WTC11 (cell line): Measurements from ENCODE around the gene SIGLEC10. TPM values are rescaled to one million over a fixed set of nuclear protein-coding genes. Genes with fewer than 3 reads are reported as not detected.

Experiments used
- ATAC-seq: fragments of 200-7000 bp; cut with Tn5 transposase; 2 replicates; pipeline ENCODE4 v1.10.0; 2021; ENCODE audit warnings: mild to moderate bottlenecking, moderate library complexity
- CTCF ChIA-PET: fragments of 300-600 bp; sonication (Branson Sonifier 250); formaldehyde crosslinking; loops from one replicate; lab custom pipeline; 2021; ENCODE audit warnings: antibody characterized with exemption; lab: Charles Lee
- POLR2A ChIA-PET: fragments of 350-600 bp; sonication (Branson Sonifier 250); formaldehyde crosslinking; loops from one replicate; lab custom pipeline; 2021; ENCODE audit warnings: antibody characterized with exemption; lab: Charles Lee
- DNase-seq: peaks from one replicate; pipeline ENCODE4 v3.0.0; 2021; ENCODE audit warnings: low spot score
- H3K27ac Mint-ChIP-seq: 2 replicates; pipeline ENCODE4 v1.8.0; 2021; ENCODE audit warnings: mixed read lengths
- H3K27me3 Mint-ChIP-seq: 2 replicates; pipeline ENCODE4 v1.8.0; 2021; ENCODE audit warnings: low read depth, mild to moderate bottlenecking, moderate library complexity, mixed read lengths
- H3K36me3 Mint-ChIP-seq: 2 replicates; pipeline ENCODE4 v1.8.0; 2021; ENCODE audit warnings: mixed read lengths
- H3K4me1 Mint-ChIP-seq: 2 replicates; pipeline ENCODE4 v1.8.0; 2022; ENCODE audit warnings: mixed read lengths
- H3K4me3 Mint-ChIP-seq: 2 replicates; pipeline ENCODE4 v1.8.0; 2021; ENCODE audit warnings: mild to moderate bottlenecking, moderate library complexity, mixed read lengths
- H3K9me3 Mint-ChIP-seq: 2 replicates; pipeline ENCODE4 v1.8.0; 2021; ENCODE audit warnings: mixed read lengths
- AFF4 ChIP-seq: sonication (generic); formaldehyde crosslinking; IDR thresholded peaks from 2 replicates; pipeline ENCODE4 v1.8.1; 2023; ENCODE audit warnings: mild to moderate bottlenecking, missing genetic modification reagents, borderline replicate concordance
- AR ChIP-seq: fragments of 250-450 bp; sonication (Bioruptor Pico); IDR thresholded peaks from 2 replicates; pipeline ENCODE4 v1.9.0; 2021; ENCODE audit warnings: mild to moderate bottlenecking
- ERG ChIP-seq: fragments of 250-450 bp; sonication (Bioruptor Pico); IDR thresholded peaks from 2 replicates; pipeline ENCODE4 v1.8.0; 2021; ENCODE audit warnings: mild to moderate bottlenecking
- GABPB1 ChIP-seq: sonication (generic); formaldehyde crosslinking; IDR thresholded peaks from 2 replicates; pipeline ENCODE4 v1.8.1; 2023; ENCODE audit warnings: mild to moderate bottlenecking, missing genetic modification reagents
- NFATC4 ChIP-seq: fragments of 250-450 bp; sonication (Bioruptor Pico); IDR thresholded peaks from 2 replicates; pipeline ENCODE4 v1.9.0; 2021; ENCODE audit warnings: mild to moderate bottlenecking
- NFE2L1 ChIP-seq: sonication (generic); formaldehyde crosslinking; IDR thresholded peaks from 2 replicates; pipeline ENCODE4 v1.8.1; 2023; ENCODE audit warnings: missing genetic modification reagents
- NR1H2 ChIP-seq: sonication (generic); formaldehyde crosslinking; IDR thresholded peaks from 2 replicates; pipeline ENCODE4 v1.9.0; 2021; ENCODE audit warnings: mild to moderate bottlenecking, moderate library complexity, missing genetic modification reagents
- NR2C2 ChIP-seq: sonication (generic); formaldehyde crosslinking; IDR thresholded peaks from 2 replicates; pipeline ENCODE4 v1.8.0; 2022; ENCODE audit warnings: mild to moderate bottlenecking, missing genetic modification reagents
- NR3C1 ChIP-seq: sonication (generic); formaldehyde crosslinking; conservative IDR thresholded peaks from 2 replicates; pipeline ENCODE4 v1.8.1; 2023; ENCODE audit warnings: low read depth, mild to moderate bottlenecking, missing genetic modification reagents
- RORB ChIP-seq: fragments of 250-450 bp; sonication (Bioruptor Pico); IDR thresholded peaks from 2 replicates; pipeline ENCODE4 v1.9.0; 2021; ENCODE audit warnings: mild to moderate bottlenecking
- TCF7 ChIP-seq: sonication (generic); formaldehyde crosslinking; IDR thresholded peaks from 2 replicates; pipeline ENCODE4 v1.8.0; 2022; ENCODE audit warnings: mild to moderate bottlenecking, low read depth, missing genetic modification reagents, moderate library complexity
- TEAD4 ChIP-seq: sonication (generic); formaldehyde crosslinking; IDR thresholded peaks from 2 replicates; pipeline ENCODE4 v1.8.0; 2022; ENCODE audit warnings: mild to moderate bottlenecking, missing genetic modification reagents
- ZNF219 ChIP-seq: sonication (generic); formaldehyde crosslinking; IDR thresholded peaks from 2 replicates; pipeline ENCODE4 v1.8.0; 2023; ENCODE audit warnings: missing genetic modification reagents, mild to moderate bottlenecking, borderline replicate concordance
- ZNF416 ChIP-seq: fragments of 250-450 bp; sonication (Bioruptor Pico); IDR thresholded peaks from 2 replicates; pipeline ENCODE4 v1.9.0; 2021; ENCODE audit warnings: mild to moderate bottlenecking, inconsistent platforms
- total RNA-seq: library from RNA; stranded (reverse); gene quantifications from 3 replicates; pipeline ENCODE4 v1.2.3, GENCODE V29; 2021
- TF ChIP-seq, protein P1 (sequence below): sonication (generic); formaldehyde crosslinking; IDR thresholded peaks from 2 replicates; pipeline ENCODE4 v1.8.0; 2023; ENCODE audit warnings: mild to moderate bottlenecking, missing genetic modification reagents
- TF ChIP-seq, protein P2 (sequence below): sonication (generic); formaldehyde crosslinking; IDR thresholded peaks from 2 replicates; pipeline ENCODE4 v1.8.0; 2022; ENCODE audit warnings: mild to moderate bottlenecking, missing genetic modification reagents
- TF ChIP-seq, protein P3 (sequence below): sonication (generic); formaldehyde crosslinking; IDR thresholded peaks from 2 replicates; pipeline ENCODE4 v1.8.0; 2022; ENCODE audit warnings: mild to moderate bottlenecking, missing genetic modification reagents
- TF ChIP-seq, protein P4 (sequence below): sonication (generic); formaldehyde crosslinking; IDR thresholded peaks from 2 replicates; pipeline ENCODE4 v1.8.1; 2023; ENCODE audit warnings: mild to moderate bottlenecking, moderate library complexity, missing genetic modification reagents

Gene SIGLEC10
- total RNA-seq, 1 experiment from 2014 or later, result not detected

DNA sequence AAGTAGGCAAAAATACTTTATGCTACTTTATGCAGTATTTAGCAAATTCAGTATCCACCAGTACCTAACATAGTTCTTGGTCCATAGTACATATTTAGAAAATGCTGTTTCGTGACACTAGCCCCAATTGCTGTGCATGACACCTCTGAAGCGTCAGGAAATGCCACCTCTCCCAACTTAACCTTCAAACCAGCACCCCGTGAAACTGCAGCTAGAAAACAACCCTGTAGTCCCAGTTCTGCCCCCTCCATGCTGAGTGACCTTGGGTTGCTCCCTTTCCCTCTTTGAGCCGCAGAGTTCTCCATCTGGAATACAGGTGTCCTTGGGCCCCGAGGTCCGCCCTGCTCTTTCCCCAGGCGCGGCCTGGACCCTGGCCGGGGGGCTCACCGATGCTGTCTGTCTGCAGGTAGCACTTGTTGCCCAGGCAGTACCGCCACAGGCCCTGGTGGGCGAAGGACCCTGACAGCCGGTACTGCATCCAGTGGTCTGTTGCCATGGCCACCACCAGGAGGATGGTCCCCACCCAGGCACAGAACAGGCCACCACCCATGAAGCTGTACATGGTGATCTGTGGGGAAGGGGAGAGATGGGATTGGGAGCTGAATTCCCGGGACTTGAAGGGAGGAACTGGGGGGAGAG lies 30.4 kb downstream of the SIGLEC10 start (continued):
- no peak for TF ChIP-seq NFE2L1 (CRISPR knock-in tag)
- no peak for TF ChIP-seq TEAD4 (CRISPR knock-in tag)
- TF ChIP-seq NR3C1 (CRISPR knock-in tag), result no peak
- no peak for TF ChIP-seq NR1H2 (CRISPR knock-in tag)
- TF ChIP-seq AFF4, result no peak
- no peak for TF ChIP-seq ZNF416 (CRISPR knock-in tag)
- TF ChIP-seq, protein P1, sequence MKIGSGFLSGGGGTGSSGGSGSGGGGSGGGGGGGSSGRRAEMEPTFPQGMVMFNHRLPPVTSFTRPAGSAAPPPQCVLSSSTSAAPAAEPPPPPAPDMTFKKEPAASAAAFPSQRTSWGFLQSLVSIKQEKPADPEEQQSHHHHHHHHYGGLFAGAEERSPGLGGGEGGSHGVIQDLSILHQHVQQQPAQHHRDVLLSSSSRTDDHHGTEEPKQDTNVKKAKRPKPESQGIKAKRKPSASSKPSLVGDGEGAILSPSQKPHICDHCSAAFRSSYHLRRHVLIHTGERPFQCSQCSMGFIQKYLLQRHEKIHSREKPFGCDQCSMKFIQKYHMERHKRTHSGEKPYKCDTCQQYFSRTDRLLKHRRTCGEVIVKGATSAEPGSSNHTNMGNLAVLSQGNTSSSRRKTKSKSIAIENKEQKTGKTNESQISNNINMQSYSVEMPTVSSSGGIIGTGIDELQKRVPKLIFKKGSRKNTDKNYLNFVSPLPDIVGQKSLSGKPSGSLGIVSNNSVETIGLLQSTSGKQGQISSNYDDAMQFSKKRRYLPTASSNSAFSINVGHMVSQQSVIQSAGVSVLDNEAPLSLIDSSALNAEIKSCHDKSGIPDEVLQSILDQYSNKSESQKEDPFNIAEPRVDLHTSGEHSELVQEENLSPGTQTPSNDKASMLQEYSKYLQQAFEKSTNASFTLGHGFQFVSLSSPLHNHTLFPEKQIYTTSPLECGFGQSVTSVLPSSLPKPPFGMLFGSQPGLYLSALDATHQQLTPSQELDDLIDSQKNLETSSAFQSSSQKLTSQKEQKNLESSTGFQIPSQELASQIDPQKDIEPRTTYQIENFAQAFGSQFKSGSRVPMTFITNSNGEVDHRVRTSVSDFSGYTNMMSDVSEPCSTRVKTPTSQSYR (CRISPR knock-in tag), result no peak
- TF ChIP-seq, protein P2, sequence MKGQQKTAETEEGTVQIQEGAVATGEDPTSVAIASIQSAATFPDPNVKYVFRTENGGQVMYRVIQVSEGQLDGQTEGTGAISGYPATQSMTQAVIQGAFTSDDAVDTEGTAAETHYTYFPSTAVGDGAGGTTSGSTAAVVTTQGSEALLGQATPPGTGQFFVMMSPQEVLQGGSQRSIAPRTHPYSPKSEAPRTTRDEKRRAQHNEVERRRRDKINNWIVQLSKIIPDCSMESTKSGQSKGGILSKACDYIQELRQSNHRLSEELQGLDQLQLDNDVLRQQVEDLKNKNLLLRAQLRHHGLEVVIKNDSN (CRISPR knock-in tag), result no peak
- TF ChIP-seq ERG (CRISPR knock-in tag), result no peak
- TF ChIP-seq, protein P3, sequence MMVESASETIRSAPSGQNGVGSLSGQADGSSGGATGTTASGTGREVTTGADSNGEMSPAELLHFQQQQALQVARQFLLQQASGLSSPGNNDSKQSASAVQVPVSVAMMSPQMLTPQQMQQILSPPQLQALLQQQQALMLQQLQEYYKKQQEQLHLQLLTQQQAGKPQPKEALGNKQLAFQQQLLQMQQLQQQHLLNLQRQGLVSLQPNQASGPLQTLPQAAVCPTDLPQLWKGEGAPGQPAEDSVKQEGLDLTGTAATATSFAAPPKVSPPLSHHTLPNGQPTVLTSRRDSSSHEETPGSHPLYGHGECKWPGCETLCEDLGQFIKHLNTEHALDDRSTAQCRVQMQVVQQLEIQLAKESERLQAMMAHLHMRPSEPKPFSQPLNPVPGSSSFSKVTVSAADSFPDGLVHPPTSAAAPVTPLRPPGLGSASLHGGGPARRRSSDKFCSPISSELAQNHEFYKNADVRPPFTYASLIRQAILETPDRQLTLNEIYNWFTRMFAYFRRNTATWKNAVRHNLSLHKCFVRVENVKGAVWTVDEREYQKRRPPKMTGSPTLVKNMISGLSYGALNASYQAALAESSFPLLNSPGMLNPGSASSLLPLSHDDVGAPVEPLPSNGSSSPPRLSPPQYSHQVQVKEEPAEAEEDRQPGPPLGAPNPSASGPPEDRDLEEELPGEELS (CRISPR knock-in tag), result no peak
- no peak for TF ChIP-seq GABPB1 (CRISPR knock-in tag)
- TF ChIP-seq TCF7 (CRISPR knock-in tag), result no peak

GRCh38 chr19:51382004-51382403 lies 35.4 kb downstream of the SIGLEC10 start:
- H3K4me1 Mint-ChIP-seq, result no peaks in the 10 kb centered on the region
- no peak overlapping the region for H3K27ac Mint-ChIP-seq
- ATAC-seq (no peak), DNase-seq (no peak)
- POLR2A ChIA-PET, result no interaction called here
- H3K36me3 Mint-ChIP-seq, result peaks cover 7% of the 10 kb centered on the region; the same call in 1 of the 2 replicates
- peaks cover 26% of the 10 kb centered on the region for H3K9me3 Mint-ChIP-seq
- H3K4me3 Mint-ChIP-seq, result no peak overlapping the region
- CTCF ChIA-PET, result interaction anchor here (0.7 to 1.3 kb wide), 3 partner anchors 9 to 318 kb away, joined by 3 to 4 read pairs (median 4); partner anchors contain the start of gene C19orf84
- peaks cover 12% of the 10 kb centered on the region for H3K27me3 Mint-ChIP-seq
- TF ChIP-seq NFATC4 (no peak), RORB (CRISPR knock-in tag) (no peak), NR2C2 (CRISPR knock-in tag) (no peak), NFE2L1 (CRISPR knock-in tag) (no peak), TCF7 (CRISPR knock-in tag) (no peak), ERG (CRISPR knock-in tag) (no peak), ZNF219 (CRISPR knock-in tag) (no peak), AR (no peak)
- TF ChIP-seq, protein P4, sequence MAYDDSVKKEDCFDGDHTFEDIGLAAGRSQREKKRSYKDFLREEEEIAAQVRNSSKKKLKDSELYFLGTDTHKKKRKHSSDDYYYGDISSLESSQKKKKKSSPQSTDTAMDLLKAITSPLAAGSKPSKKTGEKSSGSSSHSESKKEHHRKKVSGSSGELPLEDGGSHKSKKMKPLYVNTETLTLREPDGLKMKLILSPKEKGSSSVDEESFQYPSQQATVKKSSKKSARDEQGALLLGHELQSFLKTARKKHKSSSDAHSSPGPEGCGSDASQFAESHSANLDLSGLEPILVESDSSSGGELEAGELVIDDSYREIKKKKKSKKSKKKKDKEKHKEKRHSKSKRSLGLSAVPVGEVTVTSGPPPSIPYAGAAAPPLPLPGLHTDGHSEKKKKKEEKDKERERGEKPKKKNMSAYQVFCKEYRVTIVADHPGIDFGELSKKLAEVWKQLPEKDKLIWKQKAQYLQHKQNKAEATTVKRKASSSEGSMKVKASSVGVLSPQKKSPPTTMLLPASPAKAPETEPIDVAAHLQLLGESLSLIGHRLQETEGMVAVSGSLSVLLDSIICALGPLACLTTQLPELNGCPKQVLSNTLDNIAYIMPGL (CRISPR knock-in tag), result no peak
